Breast epithelium (tissue), 3 donors: Measurements from ENCODE around the gene RNF130.

ENCODE experiments used
- POLR2A ChIP-seq: fragments of 450-650 bp; IDR thresholded peaks from one replicate; pipeline ENCODE4 v1.6.1; 2016; ENCODE audit warnings: antibody characterized with exemption, mild to moderate bottlenecking, moderate library complexity
- POLR2AphosphoS5 ChIP-seq, 3 donors: sonication (generic); formaldehyde crosslinking; IDR thresholded peaks; one replicate each; pipeline ENCODE4 v1.6.1; 2017; ENCODE audit warnings: antibody characterized with exemption in 3 of 3
- TF ChIP-seq, protein P1 (sequence below), 3 donors: fragments of 450-650 bp; IDR thresholded peaks; one replicate each; pipeline ENCODE4 v1.5.1; 2016 to 2017; ENCODE audit warnings: antibody characterized with exemption in 3 of 3, mild to moderate bottlenecking in 3 of 3, moderate library complexity in 3 of 3

DNA sequence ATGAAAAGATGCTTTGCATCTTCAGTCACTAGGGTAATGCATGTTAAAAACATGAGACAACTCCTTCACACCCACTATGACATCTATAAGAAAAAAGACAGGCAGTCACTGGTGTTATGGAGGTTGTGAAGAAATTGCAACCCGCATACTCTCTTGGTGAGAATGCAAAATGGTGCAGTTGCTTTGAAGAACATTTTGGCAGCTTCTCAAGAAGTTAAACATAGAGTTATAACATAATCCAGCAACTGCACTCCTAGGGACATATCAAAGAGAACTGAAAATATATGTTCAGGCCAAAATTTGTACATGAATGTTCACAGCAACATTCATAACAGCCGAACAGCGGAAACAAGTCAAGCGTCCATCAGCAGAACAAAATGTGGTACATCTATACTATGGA lies 117.6 kb downstream of the RNF130 start:
- TF ChIP-seq, protein P1, sequence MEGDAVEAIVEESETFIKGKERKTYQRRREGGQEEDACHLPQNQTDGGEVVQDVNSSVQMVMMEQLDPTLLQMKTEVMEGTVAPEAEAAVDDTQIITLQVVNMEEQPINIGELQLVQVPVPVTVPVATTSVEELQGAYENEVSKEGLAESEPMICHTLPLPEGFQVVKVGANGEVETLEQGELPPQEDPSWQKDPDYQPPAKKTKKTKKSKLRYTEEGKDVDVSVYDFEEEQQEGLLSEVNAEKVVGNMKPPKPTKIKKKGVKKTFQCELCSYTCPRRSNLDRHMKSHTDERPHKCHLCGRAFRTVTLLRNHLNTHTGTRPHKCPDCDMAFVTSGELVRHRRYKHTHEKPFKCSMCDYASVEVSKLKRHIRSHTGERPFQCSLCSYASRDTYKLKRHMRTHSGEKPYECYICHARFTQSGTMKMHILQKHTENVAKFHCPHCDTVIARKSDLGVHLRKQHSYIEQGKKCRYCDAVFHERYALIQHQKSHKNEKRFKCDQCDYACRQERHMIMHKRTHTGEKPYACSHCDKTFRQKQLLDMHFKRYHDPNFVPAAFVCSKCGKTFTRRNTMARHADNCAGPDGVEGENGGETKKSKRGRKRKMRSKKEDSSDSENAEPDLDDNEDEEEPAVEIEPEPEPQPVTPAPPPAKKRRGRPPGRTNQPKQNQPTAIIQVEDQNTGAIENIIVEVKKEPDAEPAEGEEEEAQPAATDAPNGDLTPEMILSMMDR (IDR thresholded peaks at IDR 0.05), result no peak
- TF ChIP-seq POLR2A, result no peak
- TF ChIP-seq POLR2AphosphoS5 (IDR thresholded peaks at IDR 0.05), result no peak
